ENCODE measurements around the gene LRP1.
A peak's percentile ranks its signal among the peaks of the same experiment; 100 is the strongest.

The LRP1 gene

DNA sequence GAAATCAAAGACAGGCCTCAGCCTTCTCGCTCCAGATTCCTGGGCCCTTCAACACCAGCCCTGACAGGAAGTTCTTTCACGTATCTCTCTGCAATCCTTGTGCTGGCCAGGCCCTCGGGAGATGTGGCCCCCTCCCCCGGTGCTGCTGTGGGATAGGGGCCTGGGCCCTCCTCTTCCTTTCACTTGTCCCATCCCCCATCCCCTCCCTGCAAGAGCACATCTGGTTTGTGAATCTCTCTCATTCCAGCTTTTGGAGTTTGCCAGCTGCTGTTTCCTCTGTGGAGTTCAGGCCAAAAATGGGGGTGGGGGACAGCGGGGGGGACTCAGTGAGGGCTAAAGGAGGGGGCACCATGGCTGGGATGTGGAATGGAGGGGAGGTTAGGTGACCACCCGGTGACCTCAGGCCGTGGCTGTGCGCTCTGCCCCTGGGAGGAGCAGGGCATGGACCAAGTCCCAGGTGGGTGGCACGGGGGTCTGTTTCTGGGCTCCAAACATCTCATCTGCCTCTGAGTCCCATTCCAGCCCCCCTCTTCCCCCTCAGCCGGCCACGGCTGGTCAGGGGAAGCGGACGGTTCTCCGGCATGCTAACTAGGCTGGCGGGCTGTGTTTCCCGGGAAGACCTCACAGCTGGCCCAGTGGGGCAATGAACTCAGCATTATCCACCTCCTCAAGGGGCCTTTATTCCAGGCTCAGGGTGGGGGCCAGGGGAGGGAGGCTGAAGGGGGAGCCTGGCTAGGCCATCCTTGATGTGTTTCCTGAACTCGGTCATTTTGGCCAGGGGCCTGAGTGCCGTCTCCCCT is 7.4 kb downstream of the LRP1 start:
- DNase-seq (ENCODE audit: low spot score) = no peak

DNA sequence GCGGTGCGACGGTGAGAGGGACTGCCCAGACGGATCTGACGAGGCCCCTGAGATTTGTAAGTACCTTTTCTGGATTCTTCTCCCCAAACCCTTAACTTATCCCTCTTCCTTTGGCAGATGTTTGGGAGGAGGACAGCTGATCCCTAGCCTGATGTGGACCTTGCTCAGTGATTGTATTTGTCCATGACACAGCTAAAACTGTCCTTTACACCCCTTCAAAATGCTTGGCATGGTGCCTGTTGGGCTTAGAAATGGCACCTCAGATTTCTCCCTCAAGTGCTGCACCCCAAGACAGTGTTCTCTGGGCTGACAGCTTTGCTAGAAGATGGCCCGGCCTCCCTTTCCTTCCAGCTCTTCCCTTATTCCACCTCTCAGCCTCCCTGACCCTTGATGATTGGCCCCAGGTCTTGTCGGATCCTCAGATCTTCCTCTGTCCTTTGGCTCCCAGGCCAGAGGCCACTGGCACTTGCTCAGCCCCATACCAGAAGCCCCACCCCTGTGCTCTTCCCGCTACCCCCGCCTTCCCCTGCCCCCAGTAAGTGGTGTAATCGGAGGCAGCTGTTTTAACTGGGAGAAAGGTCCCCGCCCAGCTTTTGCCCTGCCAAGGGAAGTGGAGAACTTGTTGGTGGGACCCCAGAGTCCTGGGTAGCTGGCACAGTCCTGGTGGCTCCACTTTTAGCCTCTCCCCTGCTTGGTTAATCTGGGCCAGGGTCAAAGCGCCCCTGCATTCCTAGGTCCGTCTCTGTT is 10.4 kb downstream of the LRP1 start:
- no peak for DNase-seq (ENCODE audit: low spot score)

DNA sequence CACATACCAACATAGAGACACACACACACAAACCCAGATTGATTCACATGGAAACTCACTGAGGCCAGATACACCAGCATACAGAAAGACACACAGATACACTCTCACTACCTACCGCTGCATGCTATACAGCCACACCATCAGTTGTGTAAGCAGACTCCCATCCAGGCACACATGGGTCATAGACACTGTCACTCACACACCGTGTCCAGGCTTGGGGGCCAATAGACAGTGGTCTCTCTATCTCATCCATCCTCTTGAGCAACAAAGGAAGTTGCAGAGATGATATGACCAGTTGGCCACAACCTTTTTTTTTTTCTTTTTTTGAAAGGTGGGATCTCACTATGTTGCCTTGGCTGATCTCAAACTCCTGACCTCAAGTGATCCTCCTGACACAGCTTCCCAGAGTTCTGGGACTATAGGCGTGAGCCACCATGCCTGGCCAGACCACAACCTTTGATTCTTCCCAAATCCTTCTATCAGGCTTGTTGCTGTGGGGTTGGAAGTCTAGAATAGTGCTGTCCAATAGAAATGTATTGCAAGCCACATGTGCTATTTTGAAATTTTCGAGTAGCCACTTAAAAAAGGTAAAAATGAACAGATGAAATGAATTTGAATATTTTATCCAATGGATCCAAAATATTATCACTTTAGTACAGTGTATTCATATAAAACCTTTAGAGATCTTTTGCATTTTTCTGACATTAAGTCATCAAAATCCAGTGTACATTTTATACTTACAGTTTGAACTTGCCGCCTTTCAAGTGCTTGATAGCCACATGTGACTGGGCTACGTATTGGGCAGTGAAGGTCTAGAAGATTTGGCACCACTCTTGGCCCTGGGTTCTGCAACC is 11.7 kb downstream of the LRP1 start:
- DNase-seq (ENCODE audit: low spot score) = no peak

DNA sequence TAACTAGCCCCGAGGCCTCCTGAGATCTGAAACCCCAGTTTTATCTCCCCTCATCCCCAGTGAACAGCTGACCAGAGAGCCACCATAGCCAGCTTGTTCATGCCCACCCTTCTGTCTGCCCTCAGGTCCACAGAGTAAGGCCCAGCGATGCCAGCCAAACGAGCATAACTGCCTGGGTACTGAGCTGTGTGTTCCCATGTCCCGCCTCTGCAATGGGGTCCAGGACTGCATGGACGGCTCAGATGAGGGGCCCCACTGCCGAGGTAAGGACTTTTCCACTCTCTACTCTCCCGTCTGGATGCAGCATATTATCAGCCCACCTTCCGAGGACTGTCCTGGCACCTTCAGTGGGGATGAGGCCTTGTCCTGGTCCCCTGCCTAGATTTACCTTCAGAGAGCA is 13.0 kb downstream of the LRP1 start:
- no peak for DNase-seq (ENCODE audit: low spot score)

DNA sequence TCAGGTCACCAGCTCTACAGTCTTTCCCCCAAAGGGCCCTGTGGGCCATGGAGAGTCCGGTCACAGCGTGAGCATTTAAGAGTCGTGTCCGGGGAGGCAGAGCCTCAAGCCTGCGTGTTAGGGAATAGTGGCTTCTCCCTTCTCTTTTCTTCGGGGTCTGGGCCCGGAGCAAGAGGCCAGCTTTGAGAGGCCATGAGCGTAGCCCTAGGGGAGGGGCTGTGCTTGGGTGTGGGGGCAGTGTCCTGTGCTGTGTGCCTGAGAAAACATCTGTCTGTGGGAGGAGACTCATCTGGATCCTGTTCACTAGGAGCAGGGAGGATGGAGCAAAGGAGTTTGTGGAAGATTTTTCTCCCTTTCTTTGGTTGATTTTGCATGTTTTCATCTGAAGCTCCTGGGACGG is 13.8 kb downstream of the LRP1 start:
- DNase-seq (ENCODE audit: low spot score) = no peak

DNA sequence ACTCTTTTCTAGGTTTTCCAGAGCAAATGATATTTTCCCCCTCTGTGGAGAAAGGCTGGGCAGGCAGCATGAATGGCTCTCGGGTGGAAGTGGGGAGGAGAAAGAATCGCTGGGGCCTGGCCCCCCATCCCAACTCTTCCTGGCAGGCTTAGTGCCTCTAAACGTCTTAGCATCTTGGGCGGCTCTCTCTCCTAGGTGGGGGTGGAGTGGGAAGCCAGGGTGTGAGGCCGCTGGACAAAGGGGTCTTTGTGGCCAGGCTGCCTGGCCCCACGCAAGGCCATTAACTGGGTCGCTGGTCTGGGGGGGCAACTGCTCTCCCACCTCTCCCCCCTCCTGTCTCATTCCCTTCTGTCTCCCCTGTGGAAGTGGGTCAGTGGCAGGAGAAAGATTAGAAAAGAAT is 14.4 kb downstream of the LRP1 start:
- DNase-seq (ENCODE audit: low spot score) = no peak

DNA sequence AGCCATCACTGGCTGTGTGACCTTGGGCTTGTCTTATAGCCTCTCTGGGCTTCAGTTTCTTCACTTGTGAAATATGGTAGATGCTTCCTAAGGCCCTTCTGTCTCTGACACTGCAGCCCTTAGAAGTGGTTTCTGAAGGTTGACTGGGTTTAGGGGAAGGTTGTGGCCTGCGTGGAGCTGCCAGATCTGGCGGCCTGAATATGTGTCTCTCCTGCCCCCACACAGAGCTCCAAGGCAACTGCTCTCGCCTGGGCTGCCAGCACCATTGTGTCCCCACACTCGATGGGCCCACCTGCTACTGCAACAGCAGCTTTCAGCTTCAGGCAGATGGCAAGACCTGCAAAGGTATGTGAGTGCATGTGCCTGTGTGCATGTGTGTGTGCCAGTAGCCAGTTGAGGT is 15.2 kb downstream of the LRP1 start:
- DNase-seq (ENCODE audit: low spot score) = no peak

DNA sequence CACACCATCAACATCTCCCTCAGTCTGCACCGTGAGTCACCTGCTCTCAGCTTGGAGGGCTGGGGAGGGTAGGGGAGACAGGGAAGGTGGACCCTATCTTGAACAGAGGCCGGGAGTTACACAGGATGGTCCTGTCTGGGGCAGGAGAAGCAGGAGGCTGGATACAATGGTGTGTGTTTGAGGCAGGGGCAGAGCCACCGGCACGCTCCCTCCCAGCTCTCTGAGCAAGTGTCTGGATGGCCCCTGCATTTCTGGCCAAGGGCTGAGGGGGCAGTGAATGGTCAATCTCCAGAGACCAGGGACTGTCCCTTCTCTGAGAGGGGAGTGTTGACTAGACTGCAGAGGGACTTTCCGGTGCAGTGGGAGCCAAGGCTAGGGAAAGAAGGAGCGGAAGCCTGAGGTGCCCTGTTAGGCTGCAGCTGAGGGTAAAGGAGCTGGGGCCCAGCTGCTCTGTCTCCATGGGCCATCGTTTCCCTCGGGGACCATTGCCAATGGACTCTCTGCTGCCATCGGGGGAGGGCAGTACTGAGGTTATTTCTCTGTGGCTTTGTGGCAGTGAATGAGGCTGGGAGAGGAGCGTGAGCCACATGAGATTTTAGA is 17.3 kb downstream of the LRP1 start:
- DNase-seq (ENCODE audit: low spot score) = no peak

DNA sequence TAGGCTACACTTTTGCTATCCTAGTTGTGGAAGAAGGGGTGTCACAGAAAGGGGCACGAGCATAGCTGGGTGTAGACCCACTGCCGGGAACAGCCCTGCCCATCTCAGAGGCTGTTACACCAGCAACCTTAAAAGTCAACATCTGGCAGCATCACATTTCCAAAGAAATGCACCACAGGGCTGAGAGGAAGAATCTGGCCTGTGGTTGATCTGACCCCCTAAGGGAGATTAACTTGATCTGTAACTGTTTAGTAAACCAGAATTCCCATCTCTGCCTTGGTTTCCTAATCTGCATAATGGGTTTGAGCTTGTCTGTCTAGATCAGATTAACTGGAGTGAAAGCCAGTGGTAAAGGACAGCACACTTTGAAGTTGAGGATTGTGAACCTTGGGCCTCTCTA is 17.8 kb downstream of the LRP1 start:
- DNase-seq (ENCODE audit: low spot score) = no peak

DNA sequence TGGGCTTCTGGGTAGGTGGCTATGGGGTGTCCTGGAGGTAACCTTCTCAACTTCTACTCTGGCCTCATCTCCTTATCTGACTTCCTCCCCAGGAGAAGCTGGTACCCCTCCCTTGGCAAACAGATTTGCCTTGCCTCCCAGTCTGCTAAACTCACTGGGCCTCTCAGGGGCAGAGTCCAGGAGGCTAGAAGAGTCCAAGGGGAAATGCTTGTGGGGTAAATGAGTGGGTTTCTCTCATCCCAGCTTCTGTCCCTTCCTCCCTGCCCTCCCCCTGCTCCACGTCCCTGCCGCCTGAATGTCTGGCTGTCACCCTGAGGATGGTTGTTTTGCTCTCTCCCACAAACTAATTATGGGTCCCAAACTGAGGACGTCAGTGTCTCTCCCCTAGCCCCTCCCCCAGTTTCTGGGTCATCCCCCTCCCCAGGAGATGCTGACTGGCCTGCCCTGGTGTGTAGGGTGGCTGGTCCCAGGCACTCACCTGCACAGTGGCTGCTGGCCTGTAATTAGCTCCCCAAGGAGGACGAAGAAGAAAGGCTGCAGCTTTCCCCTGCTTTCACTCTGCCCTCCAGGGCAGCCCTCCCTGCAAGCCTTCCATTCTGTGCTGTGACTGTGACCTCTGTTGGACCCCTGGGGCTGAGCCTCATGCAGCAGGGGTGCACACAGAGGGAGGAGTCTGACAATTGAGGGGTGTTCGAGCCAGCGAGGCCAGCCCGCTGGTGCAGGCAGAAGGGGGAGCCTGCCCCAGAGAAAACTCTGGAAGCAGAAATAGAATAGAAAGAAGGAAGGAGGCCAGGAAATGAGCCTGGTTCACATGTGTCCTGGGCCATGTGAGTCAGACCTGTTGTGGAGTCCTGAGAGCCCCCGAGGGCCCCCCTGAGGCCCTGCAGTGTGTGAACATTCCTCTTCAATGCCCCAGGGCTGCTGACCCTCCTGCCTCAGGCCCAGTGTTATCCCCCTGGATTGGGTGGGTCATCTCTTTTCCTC is 19.0 kb downstream of the LRP1 start, which contains the start of gene LRP1-AS:
LRP1-AS (minus strand) TSS at position 659 of the 984 bp plus-strand sequence.
- DNase-seq (ENCODE audit: low spot score) = no peak

DNA sequence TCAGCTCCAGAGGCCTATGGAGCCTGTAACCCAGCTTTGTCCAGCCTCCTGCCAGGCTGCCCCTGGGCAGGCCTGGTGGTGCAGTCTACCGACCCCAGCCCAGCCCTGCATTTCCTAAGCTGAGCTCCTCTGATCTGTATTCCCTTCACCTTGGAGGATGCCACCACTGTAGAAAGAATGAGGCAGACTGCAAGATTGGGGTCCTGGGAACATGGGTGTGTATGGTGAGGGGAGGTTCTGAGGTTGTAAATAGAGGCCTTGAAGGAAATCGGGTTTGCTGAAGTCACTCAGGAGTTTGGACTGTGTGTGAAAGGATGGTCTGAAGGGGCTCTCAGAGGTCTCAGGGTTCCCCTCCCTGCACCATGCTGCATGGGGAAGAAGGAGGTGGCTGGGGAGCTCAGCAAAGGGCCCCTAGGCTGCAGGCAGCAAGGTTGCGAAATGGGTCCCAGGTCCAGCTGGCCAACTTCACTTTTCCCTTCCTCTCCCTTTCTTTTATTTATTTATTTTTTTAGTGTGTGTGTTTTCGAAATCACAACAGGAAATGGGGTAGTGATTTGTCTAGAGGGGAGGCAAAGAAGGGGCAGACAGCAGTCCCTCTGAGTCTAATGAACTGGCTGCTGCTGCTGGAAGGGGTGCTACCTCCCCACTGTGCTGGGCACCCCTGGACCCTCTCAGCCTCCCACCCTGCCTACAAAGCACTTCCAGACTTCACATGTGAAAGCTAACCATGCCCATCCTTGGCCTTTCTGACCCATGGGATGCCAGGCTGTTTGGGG is 20.4 kb downstream of the LRP1 start:
- no peak for DNase-seq (ENCODE audit: low spot score)

DNA sequence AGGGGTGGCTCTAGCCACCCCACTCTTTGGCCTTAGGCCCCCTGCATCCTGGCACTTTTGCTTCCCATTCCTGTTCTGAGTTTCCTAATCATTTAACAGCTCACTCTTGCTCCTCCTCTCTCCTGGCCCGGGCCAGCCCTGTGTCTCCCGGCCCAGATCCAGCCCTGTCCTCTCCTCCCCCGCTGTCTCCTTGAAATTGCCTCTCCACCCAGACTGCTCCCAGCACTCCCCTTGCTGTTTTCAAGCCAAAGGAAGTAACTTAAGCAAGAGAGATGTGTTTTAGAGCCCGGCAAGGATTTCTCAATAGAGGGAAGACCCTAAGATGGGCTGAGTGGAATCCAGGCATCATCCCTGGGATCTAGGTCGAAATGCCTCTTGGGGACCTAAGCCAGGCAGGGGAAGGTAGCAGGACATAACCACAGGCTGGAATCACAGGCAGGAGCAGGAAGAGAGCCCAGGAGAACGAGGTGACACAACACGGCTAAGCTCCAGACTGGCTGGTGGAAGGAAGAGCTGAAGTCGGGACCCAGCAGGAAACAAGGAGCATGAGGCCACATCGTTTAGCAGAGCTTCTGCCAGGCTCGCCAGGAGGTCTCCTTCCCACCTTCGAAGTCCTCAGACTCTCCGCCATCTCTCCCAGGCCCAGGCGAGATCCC is 21.1 kb downstream of the LRP1 start:
- no peak for DNase-seq (ENCODE audit: low spot score)

DNA sequence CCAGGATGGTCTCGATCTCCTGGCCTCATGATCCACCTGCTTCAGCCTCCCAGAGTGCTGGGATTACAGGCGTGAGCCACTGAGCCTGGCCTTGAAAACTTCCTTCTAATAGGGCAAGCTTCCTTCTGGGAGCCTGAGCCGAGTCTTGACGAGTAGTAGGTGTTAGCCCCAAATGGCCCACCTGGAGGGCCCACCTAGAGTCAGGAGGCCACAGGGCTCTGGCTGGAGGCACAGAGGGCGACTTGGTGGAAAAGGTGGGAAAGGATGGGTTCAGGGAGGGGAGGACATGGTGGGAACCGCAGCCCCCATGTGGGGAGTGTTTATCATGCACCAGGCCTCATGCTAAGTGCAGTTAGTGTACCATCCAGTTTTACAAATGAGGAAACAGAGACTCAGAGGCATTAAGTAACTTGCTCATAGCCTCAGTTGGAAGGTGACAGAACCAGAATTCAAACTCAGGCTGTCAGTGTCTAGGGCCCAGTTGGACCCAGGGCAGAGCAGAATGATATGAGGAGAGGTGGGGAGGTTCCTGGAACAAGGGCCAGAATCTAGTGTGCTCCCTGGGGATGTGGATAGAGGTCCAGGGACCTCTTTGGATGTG is 22.2 kb downstream of the LRP1 start:
- DNase-seq (ENCODE audit: low spot score) = no peak

DNA sequence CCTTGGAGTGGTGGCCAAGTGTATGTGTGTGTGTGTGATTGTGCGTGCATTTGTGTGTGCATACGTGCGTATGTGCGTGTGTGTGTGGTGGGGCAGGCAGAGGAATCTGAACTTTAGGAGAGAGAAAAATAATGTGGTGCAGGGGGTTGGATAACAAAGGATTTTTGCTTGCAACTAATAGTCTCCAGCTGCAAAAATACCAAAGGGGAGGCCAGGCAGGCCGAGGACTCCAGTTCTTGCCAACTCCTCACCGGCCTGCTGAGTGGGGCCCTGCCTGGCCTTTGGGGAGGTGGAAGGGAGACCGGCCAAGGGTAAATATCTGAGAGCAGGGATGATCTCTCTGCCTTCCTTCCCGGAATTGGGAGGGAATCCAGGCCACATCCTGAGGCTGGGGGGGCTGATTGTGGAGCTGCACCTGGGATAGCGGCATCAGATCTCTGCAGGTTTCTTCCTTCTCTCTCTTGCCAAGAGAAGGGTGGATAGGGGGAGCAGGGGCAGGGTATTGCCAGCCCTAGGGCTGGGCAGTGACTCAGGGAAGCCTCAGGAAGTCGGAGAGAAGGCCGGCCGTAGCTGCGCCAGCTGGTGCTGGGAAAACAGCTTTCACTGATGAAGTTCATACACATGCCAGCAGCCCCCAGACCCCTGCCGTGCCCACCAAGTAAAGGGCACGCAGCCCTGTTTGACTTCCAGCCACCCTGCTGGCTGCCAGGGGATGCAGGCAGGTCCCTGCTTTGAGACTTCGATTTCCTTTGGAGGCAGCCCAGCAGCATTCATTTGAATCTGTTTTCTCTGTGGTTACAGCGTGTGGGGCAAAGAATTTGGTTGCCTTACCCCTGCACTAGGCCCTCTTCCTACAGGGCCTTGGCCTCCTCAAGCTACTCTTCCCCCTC is 23.7 kb downstream of the LRP1 start:
- DNase-seq (ENCODE audit: low spot score) = peak; percentile 19

DNA sequence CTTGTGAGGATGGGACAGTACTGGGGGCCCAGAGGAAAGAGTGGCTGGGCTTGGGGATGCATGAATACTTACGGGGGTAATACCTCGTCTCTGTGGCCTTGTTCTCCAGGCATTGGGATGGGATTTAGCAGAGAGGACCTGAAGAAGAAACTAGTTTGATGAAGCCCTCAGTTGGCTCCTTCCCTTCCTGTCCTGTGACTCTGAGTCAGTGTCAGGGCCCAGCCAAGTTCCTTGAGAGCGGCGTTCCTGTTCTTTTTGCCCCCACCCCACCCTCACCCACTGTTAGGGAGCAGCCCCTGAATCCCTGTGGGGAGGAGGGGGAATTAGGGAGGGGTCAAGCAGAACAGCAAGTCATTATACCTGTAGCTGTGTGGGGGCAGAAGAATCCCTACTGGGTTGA is 24.4 kb downstream of the LRP1 start:
- peak; percentile 72 for DNase-seq (ENCODE audit: low spot score)

DNA sequence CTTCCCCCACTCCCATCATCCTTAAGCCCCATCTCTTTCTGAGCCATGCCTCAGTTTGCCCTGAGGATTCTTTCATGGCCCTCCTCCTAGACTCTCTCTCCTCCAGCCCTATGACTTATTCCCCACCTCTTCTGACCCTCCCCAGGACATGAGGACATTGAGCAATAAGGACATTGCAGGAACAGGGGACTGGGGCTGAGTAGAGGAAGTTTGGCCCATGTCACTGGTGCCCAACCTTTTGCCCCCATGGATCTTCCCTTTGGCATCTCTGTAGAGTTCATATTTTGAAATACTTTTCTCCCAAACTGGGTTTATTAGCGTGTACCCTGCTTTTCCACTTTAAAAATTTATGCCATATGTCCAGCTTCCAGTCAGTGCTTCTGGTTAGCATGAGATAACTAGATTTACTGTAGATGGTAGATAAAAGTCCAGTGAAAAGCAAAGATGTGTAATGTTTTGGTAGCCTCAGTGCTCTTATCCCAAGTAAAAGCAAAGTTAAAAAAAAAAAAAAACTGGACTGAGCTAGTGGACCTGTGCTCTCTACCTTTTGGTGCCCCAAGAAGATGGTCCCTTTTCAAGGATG is 25.2 kb downstream of the LRP1 start:
- no peak for DNase-seq (ENCODE audit: low spot score)

DNA sequence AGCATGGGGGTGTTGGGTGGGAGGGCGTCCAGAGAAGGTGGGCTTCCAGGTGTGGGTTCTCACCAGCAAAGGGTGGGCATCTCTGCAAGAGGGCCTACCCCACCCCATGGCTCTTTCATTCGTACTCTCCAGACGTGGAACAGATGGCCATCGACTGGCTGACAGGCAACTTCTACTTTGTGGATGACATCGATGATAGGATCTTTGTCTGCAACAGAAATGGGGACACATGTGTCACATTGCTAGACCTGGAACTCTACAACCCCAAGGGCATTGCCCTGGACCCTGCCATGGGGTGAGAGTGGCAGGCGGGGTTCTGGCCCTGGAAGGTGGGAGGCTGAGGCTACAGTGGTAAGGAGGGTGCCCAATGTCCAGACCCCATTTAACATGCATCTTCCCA is 25.8 kb downstream of the LRP1 start:
- DNase-seq (ENCODE audit: low spot score) = no peak

Measured in COLO829 (cell line).